ENCODE measurements around the gene IL22. TPM values are rescaled to one million over a fixed set of nuclear protein-coding genes. Genes with fewer than 3 reads are reported as not detected.
A peak's percentile ranks its signal among the peaks of the same experiment; 100 is the strongest.

IL22 gene
- total RNA-seq, 4 donors from 2014 or later = not detected

GRCh38 chr12:68225576-68226476 is 27.6 kb downstream of the IL22 start, which contains the start of gene IL26:
TSS of gene IL26 (minus strand) at chr12:68225810. CDS start at chr12:68225756, 54 bp downstream.
- H3K27ac ChIP-seq = no peak within 1 kb of the TSS
- H3K27me3 ChIP-seq = no peaks in the 10 kb centered on the region
- TF ChIP-seq CTCF (IDR thresholded peaks at IDR 0.05) (no peak), POLR2A (IDR thresholded peaks at IDR 0.05) (no peak), POLR2AphosphoS5 (IDR thresholded peaks at IDR 0.05) (no peak), EP300 (IDR thresholded peaks at IDR 0.05) (no peak)
- no peaks in the 10 kb centered on the region for H3K36me3 ChIP-seq
- no peaks in the 10 kb centered on the region for H3K9me3 ChIP-seq
- no peak for ATAC-seq
- H3K4me1 ChIP-seq = peaks cover 0 to 18% (median 3%) of the 10 kb centered on the region in 3 donors
- 76 to 83% methylated on average over 8 of the region's 8 CpGs for WGBS, 2 donors (ENCODE audit: low coverage in 1 of 2)
- no peak within 1 kb of the TSS for H3K4me3 ChIP-seq

- Histone ChIP-seq H3K27me3 (no peaks in the 10 kb centered on the region), H3K27ac (no peak overlapping the region), H3K9me3 (no peaks in the 10 kb centered on the region), H3K4me3 (no peak overlapping the region), H3K36me3 (no peaks in the 10 kb centered on the region), H3K4me1 (peaks cover 0 to 18% (median 3%) of the 10 kb centered on the region in 3 donors)
- TF ChIP-seq POLR2AphosphoS5 (IDR thresholded peaks at IDR 0.05) = no peak
- TF ChIP-seq POLR2A (IDR thresholded peaks at IDR 0.05) = no peak
- TF ChIP-seq EP300 (IDR thresholded peaks at IDR 0.05) = no peak
- no peak for TF ChIP-seq CTCF (IDR thresholded peaks at IDR 0.05)
- no peak for ATAC-seq
- WGBS, 2 donors (ENCODE audit: low coverage in 1 of 2) = 37 to 43% methylated on average over 3 of the region's 3 CpGs
Observed at GRCh38 chr12:68224613-68225285, 28.7 kb downstream of the IL22 start.

GRCh38 chr12:68223067-68223747 is 30.2 kb downstream of the IL22 start:
- WGBS, 2 donors (ENCODE audit: low coverage in 1 of 2) = 0 to 3% methylated on average over 5 to 9 of the region's 12 CpGs
- H3K27me3 ChIP-seq = no peaks in the 10 kb centered on the region
- TF ChIP-seq CTCF (IDR thresholded peaks at IDR 0.05) (peak; percentile 58 to 88 (median 78)), POLR2A (IDR thresholded peaks at IDR 0.05) (no peak)
- peaks cover 0 to 18% (median 3%) of the 10 kb centered on the region in 3 donors for H3K4me1 ChIP-seq
- ATAC-seq = peak; percentile 95
- H3K4me3 ChIP-seq = no peak overlapping the region
- no peaks in the 10 kb centered on the region for H3K9me3 ChIP-seq
- H3K36me3 ChIP-seq = no peaks in the 10 kb centered on the region
- no peak overlapping the region for H3K27ac ChIP-seq

GRCh38 chr12:68222326-68222725 is 31.1 kb downstream of the IL22 start:
- TF ChIP-seq CTCF (IDR thresholded peaks at IDR 0.05) = no peak
- no peak for TF ChIP-seq POLR2AphosphoS5 (IDR thresholded peaks at IDR 0.05)
- no peak for TF ChIP-seq EP300 (IDR thresholded peaks at IDR 0.05)
- no peak for TF ChIP-seq POLR2A (IDR thresholded peaks at IDR 0.05)
- Histone ChIP-seq H3K4me1 (peaks cover 0 to 18% (median 3%) of the 10 kb centered on the region in 3 donors), H3K27me3 (peaks cover 4% of the 10 kb centered on the region), H3K4me3 (no peak overlapping the region), H3K36me3 (no peaks in the 10 kb centered on the region), H3K27ac (no peak overlapping the region), H3K9me3 (no peaks in the 10 kb centered on the region)
- WGBS, 2 donors (ENCODE audit: low coverage in 1 of 2) = 15 to 28% methylated on average over 4 to 5 of the region's 6 CpGs
- ATAC-seq = no peak
